ENCODE measurements around the gene TYK2.
"Not testable (repeated sequence)": the region's sequence is repeated elsewhere in the genome, so short reads cannot be mapped to it uniquely, and the experiment has no call there.

TYK2 gene

GRCh38 chr19:10343495-10343894 lies 36.9 kb downstream of the TYK2 start:
- no peak for DNase-seq (ENCODE audit: low read depth)
- no peak overlapping the region for H3K4me3 ChIP-seq (ENCODE audit: low read length)

GRCh38 chr19:10339977-10340376 lies 40.4 kb downstream of the TYK2 start:
- no peaks in the 10 kb centered on the region for H3K27me3 ChIP-seq (replicated peaks; ENCODE audit: control insufficient read depth, insufficient read depth, low read length)
- H3K4me1 ChIP-seq (ENCODE audit: control insufficient read depth, insufficient read depth, low read length) = no peaks in the 10 kb centered on the region
- H3K4me3 ChIP-seq (ENCODE audit: low read length) = no peak overlapping the region
- no peaks in the 10 kb centered on the region for H3K9me3 ChIP-seq (ENCODE audit: control insufficient read depth, low read length)
- H3K36me3 ChIP-seq (ENCODE audit: control insufficient read depth, insufficient read depth, low read length, severe bottlenecking) = no peaks in the 10 kb centered on the region
- no peak for DNase-seq (ENCODE audit: low read depth)
- no peak overlapping the region for H3K9ac ChIP-seq (ENCODE audit: low read length)

More at GRCh38 chr19:10343495-10343894, 36.9 kb downstream of the TYK2 start:
- no peaks in the 10 kb centered on the region for H3K9me3 ChIP-seq (ENCODE audit: control insufficient read depth, low read length)
- no peak overlapping the region for H3K9ac ChIP-seq (ENCODE audit: low read length)
- H3K36me3 ChIP-seq (ENCODE audit: control insufficient read depth, insufficient read depth, low read length, severe bottlenecking) = no peaks in the 10 kb centered on the region
- no peaks in the 10 kb centered on the region for H3K27me3 ChIP-seq (replicated peaks; ENCODE audit: control insufficient read depth, insufficient read depth, low read length)
- H3K4me1 ChIP-seq (ENCODE audit: control insufficient read depth, insufficient read depth, low read length) = peaks cover 9% of the 10 kb centered on the region

- no peaks in the 10 kb centered on the region for H3K4me1 ChIP-seq (ENCODE audit: control insufficient read depth, insufficient read depth, low read length)
- no peak within 1 kb of the TSS for H3K4me3 ChIP-seq (ENCODE audit: low read length)
- no peaks in the 10 kb centered on the region for H3K9me3 ChIP-seq (ENCODE audit: control insufficient read depth, low read length)
- H3K36me3 ChIP-seq (ENCODE audit: control insufficient read depth, insufficient read depth, low read length, severe bottlenecking) = no peaks in the 10 kb centered on the region
- H3K27me3 ChIP-seq (replicated peaks; ENCODE audit: control insufficient read depth, insufficient read depth, low read length) = no peaks in the 10 kb centered on the region
- no peak within 1 kb of the TSS for H3K9ac ChIP-seq (ENCODE audit: low read length)
- no peak for DNase-seq (ENCODE audit: low read depth)
Observed at GRCh38 chr19:10339380-10339960, 40.9 kb downstream of the TYK2 start, which contains the start of gene ICAM3. Gene ICAM3, minus strand, starts transcription at chr19:10339624. Its CDS starts 10 bp downstream, at chr19:10339614.

GRCh38 chr19:10338940-10339339 lies 41.4 kb downstream of the TYK2 start:
- Histone ChIP-seq H3K4me1 (ENCODE audit: control insufficient read depth, insufficient read depth, low read length) (no peaks in the 10 kb centered on the region), H3K4me3 (ENCODE audit: low read length) (no peak overlapping the region), H3K9me3 (ENCODE audit: control insufficient read depth, low read length) (no peaks in the 10 kb centered on the region), H3K36me3 (ENCODE audit: control insufficient read depth, insufficient read depth, low read length, severe bottlenecking) (no peaks in the 10 kb centered on the region), H3K27me3 (replicated peaks; ENCODE audit: control insufficient read depth, insufficient read depth, low read length) (no peaks in the 10 kb centered on the region), H3K9ac (ENCODE audit: low read length) (no peak overlapping the region)
- no peak for DNase-seq (ENCODE audit: low read depth)

GRCh38 chr19:10336725-10337124 lies 43.6 kb downstream of the TYK2 start:
- not testable (repeated sequence) for DNase-seq (ENCODE audit: low read depth); H3K4me3 ChIP-seq (ENCODE audit: low read length); H3K9me3 ChIP-seq (ENCODE audit: control insufficient read depth, low read length); H3K36me3 ChIP-seq (ENCODE audit: control insufficient read depth, insufficient read depth, low read length, severe bottlenecking); H3K4me1 ChIP-seq (ENCODE audit: control insufficient read depth, insufficient read depth, low read length); H3K9ac ChIP-seq (ENCODE audit: low read length); H3K27me3 ChIP-seq (replicated peaks; ENCODE audit: control insufficient read depth, insufficient read depth, low read length)

- Histone ChIP-seq H3K4me3 (ENCODE audit: low read length) (peak overlapping the region; percentile 88), H3K36me3 (ENCODE audit: control insufficient read depth, insufficient read depth, low read length, severe bottlenecking) (no peaks in the 10 kb centered on the region), H3K9me3 (ENCODE audit: control insufficient read depth, low read length) (no peaks in the 10 kb centered on the region), H3K27me3 (replicated peaks; ENCODE audit: control insufficient read depth, insufficient read depth, low read length) (no peaks in the 10 kb centered on the region), H3K4me1 (ENCODE audit: control insufficient read depth, insufficient read depth, low read length) (peaks cover 11% of the 10 kb centered on the region), H3K9ac (ENCODE audit: low read length) (peak overlapping the region; percentile 87)
- DNase-seq (ENCODE audit: low read depth) = no peak
Observed at GRCh38 chr19:10335352-10335985, 44.9 kb downstream of the TYK2 start.

- H3K9me3 ChIP-seq (ENCODE audit: control insufficient read depth, low read length) = no peaks in the 10 kb centered on the region
- H3K4me3 ChIP-seq (ENCODE audit: low read length) = peak overlapping the region; percentile 88
- H3K4me1 ChIP-seq (ENCODE audit: control insufficient read depth, insufficient read depth, low read length) = peaks cover 11% of the 10 kb centered on the region
- peaks cover 6% of the 10 kb centered on the region for H3K36me3 ChIP-seq (ENCODE audit: control insufficient read depth, insufficient read depth, low read length, severe bottlenecking)
- no peaks in the 10 kb centered on the region for H3K27me3 ChIP-seq (replicated peaks; ENCODE audit: control insufficient read depth, insufficient read depth, low read length)
- peak overlapping the region; percentile 87 for H3K9ac ChIP-seq (ENCODE audit: low read length)
- DNase-seq (ENCODE audit: low read depth) = peak; percentile 99
Observed at GRCh38 chr19:10334588-10335351, 45.6 kb downstream of the TYK2 start.

- no peaks in the 10 kb centered on the region for H3K27me3 ChIP-seq (replicated peaks; ENCODE audit: control insufficient read depth, insufficient read depth, low read length)
- peaks cover 14% of the 10 kb centered on the region for H3K36me3 ChIP-seq (ENCODE audit: control insufficient read depth, insufficient read depth, low read length, severe bottlenecking)
- H3K4me3 ChIP-seq (ENCODE audit: low read length) = peak overlapping the region; percentile 88
- H3K9ac ChIP-seq (ENCODE audit: low read length) = peak overlapping the region; percentile 87
- H3K4me1 ChIP-seq (ENCODE audit: control insufficient read depth, insufficient read depth, low read length) = peaks cover 11% of the 10 kb centered on the region
- peak; percentile 23 for DNase-seq (ENCODE audit: low read depth)
- H3K9me3 ChIP-seq (ENCODE audit: control insufficient read depth, low read length) = no peaks in the 10 kb centered on the region
Observed at GRCh38 chr19:10333758-10334587, 46.4 kb downstream of the TYK2 start.

GRCh38 chr19:10332965-10333757 lies 47.2 kb downstream of the TYK2 start, which contains the start of gene RAVER1:
Gene RAVER1, minus strand, starts transcription at chr19:10333529. Its CDS starts 22 bp downstream, at chr19:10333507.
- Histone ChIP-seq H3K36me3 (ENCODE audit: control insufficient read depth, insufficient read depth, low read length, severe bottlenecking) (peaks cover 22% of the 10 kb centered on the region), H3K4me3 (ENCODE audit: low read length) (peak within 1 kb of the TSS; percentile 88), H3K9ac (ENCODE audit: low read length) (peak within 1 kb of the TSS; percentile 91), H3K4me1 (ENCODE audit: control insufficient read depth, insufficient read depth, low read length) (peaks cover 11% of the 10 kb centered on the region), H3K9me3 (ENCODE audit: control insufficient read depth, low read length) (no peaks in the 10 kb centered on the region), H3K27me3 (replicated peaks; ENCODE audit: control insufficient read depth, insufficient read depth, low read length) (no peaks in the 10 kb centered on the region)
- peak; percentile 99 for DNase-seq (ENCODE audit: low read depth)

- peak overlapping the region; percentile 91 for H3K9ac ChIP-seq (ENCODE audit: low read length)
- H3K4me1 ChIP-seq (ENCODE audit: control insufficient read depth, insufficient read depth, low read length) = peaks cover 11% of the 10 kb centered on the region
- no peaks in the 10 kb centered on the region for H3K27me3 ChIP-seq (replicated peaks; ENCODE audit: control insufficient read depth, insufficient read depth, low read length)
- no peaks in the 10 kb centered on the region for H3K9me3 ChIP-seq (ENCODE audit: control insufficient read depth, low read length)
- peak overlapping the region; percentile 88 for H3K4me3 ChIP-seq (ENCODE audit: low read length)
- DNase-seq (ENCODE audit: low read depth) = peak; percentile 3
- H3K36me3 ChIP-seq (ENCODE audit: control insufficient read depth, insufficient read depth, low read length, severe bottlenecking) = peaks cover 30% of the 10 kb centered on the region
Observed at GRCh38 chr19:10332158-10332964, 48.0 kb downstream of the TYK2 start.
